Measurements from ENCODE around the gene TAS1R1.
A peak's percentile ranks its signal among the peaks of the same experiment; 100 is the strongest.

Gene TAS1R1

DNA sequence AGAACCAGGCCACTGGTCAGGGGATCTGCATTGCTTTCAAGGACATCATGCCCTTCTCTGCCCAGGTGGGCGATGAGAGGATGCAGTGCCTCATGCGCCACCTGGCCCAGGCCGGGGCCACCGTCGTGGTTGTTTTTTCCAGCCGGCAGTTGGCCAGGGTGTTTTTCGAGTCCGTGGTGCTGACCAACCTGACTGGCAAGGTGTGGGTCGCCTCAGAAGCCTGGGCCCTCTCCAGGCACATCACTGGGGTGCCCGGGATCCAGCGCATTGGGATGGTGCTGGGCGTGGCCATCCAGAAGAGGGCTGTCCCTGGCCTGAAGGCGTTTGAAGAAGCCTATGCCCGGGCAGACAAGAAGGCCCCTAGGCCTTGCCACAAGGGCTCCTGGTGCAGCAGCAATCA, 19.7 kb downstream of the TAS1R1 start:
- no peak for DNase-seq

DNA sequence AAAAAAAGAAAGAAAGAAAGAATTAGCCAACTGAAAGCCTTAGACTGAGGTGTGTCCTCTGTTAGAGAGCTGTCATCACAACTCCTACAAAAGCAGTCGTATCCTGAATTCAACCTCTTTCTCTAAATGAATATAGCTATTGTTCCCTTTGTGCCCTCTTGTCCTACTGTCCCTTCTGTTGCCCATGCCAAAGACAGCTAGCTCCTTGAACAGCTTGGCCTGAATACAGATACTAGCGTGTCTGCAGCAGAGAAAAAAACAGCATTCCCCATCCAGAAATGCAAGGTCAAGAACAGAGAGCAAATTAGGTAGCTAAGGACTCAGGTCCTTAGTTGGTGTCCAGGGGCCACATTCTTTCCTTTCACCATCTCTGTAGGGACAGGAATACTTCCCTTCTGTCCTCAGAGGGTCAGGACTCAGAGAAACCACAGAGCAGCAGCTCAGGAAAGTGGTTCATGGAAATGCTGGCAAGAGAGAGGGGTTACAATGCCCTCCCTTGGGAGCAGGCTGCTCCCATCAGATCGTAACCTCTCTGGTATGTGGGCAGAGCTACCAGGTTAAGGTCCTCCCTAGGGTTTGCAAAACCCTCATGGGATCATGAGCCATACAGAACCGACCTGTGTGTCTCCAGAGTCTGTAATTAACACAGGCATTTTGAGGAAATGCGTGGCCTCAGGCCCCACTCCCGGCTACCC, 22.9 kb downstream of the TAS1R1 start:
- DNase-seq: no peak

DNA sequence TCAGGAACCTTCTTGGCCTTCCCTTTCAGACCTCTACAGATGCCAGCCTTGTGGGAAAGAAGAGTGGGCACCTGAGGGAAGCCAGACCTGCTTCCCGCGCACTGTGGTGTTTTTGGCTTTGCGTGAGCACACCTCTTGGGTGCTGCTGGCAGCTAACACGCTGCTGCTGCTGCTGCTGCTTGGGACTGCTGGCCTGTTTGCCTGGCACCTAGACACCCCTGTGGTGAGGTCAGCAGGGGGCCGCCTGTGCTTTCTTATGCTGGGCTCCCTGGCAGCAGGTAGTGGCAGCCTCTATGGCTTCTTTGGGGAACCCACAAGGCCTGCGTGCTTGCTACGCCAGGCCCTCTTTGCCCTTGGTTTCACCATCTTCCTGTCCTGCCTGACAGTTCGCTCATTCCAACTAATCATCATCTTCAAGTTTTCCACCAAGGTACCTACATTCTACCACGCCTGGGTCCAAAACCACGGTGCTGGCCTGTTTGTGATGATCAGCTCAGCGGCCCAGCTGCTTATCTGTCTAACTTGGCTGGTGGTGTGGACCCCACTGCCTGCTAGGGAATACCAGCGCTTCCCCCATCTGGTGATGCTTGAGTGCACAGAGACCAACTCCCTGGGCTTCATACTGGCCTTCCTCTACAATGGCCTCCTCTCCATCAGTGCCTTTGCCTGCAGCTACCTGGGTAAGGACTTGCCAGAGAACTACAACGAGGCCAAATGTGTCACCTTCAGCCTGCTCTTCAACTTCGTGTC, 23.7 kb downstream of the TAS1R1 start:
- no peak for DNase-seq

GRCh38 chr1:6579374-6580118, 24.4 kb downstream of the TAS1R1 start, which contains the start of gene ZBTB48:
Gene ZBTB48, plus strand, starts transcription at chr1:6579994. Its CDS starts 616 bp downstream, at chr1:6580610.
- peak; percentile 95 for DNase-seq

DNA sequence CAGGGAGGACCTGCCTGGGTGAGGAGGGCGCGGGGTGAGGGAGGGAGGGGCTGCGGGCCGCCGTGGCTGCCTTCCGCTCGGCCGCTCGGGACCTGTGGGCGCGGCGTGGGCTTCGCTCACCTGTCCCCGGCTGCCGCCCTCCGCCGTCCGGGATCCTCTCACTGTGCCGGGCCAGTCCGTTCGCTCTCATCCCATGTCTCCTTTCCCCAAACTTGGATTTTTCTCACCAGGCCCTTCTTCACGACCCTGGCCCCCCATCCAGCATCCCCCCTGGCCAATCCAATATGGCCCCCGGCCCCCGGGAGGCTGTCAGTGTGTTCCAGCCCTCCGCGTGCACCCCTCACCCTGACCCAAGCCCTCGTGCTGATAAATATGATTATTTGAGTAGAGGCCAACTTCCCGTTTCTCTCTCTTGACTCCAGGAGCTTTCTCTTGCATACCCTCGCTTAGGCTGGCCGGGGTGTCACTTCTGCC, 25.0 kb downstream of the TAS1R1 start:
- no peak for DNase-seq

DNA sequence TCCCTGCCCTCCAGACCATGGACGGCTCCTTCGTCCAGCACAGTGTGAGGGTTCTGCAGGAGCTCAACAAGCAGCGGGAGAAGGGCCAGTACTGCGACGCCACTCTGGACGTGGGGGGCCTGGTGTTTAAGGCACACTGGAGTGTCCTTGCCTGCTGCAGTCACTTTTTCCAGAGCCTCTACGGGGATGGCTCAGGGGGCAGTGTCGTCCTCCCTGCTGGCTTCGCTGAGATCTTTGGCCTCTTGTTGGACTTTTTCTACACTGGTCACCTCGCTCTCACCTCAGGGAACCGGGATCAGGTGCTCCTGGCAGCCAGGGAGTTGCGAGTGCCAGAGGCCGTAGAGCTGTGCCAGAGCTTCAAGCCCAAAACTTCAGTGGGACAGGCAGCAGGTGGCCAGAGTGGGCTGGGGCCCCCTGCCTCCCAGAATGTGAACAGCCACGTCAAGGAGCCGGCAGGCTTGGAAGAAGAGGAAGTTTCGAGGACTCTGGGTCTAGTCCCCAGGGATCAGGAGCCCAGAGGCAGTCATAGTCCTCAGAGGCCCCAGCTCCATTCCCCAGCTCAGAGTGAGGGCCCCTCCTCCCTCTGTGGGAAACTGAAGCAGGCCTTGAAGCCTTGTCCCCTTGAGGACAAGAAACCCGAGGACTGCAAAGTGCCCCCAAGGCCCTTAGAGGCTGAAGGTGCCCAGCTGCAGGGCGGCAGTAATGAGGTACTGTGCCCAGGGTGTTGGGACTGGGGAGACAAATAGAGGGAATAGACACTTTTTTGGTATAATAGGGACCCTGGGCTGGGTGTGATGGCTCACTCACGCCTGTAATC, 25.7 kb downstream of the TAS1R1 start:
- no peak for DNase-seq

GRCh38 chr1:6581561-6582305, 26.6 kb downstream of the TAS1R1 start:
- no peak for DNase-seq

- DNase-seq: no peak
Measured at GRCh38 chr1:6582370-6582769, 27.3 kb downstream of the TAS1R1 start.

DNA sequence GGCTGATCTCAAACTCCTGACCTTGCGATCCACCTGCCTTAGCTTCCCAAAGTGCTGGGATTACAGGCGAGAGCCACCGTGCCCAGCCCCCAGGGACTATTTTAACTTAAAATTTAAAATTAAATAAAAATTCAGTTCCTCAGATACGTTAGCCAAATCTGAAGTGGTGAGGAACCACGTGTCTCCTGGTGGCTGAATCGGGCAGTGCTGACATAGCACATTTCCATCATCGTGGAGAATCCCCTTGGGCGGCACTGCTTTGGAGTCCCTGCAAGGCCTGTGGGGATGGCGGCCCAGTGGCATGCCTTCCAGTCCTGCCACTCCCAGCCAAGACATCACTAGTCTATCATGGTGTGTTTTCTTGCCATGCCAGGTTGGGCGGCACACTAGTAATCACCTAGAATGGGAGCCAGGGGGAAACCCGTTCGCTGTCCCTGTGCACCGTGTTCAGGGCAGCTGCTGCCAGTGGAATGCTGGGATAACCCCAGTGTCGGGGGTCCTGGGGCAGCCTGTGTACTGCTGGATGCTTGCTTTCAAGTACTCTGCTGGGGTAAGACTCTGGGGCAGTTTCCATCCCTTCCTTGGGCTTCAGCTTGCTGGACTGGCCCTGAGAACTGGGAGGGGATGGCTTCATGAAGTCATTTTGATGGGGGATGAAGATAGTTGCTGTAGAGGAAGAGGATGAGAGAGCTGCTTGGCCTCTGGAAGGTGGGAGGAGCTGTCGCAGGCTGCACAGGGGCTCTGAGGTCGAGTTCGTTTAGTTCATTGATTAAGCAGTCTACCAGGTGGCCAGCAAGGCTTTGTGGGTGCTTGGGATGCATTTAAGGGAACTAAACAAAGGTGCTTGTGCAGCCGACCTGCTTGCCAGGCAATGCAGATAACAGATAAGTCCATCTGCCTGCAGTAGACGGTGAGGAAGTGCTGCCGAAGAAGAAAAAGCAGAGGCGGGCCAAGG, 29.3 kb downstream of the TAS1R1 start:
- no peak for DNase-seq

- DNase-seq: no peak
Measured at GRCh38 chr1:6585081-6585722, 30.1 kb downstream of the TAS1R1 start.

- DNase-seq: no peak
Measured at GRCh38 chr1:6585841-6586240, 30.7 kb downstream of the TAS1R1 start.

DNA sequence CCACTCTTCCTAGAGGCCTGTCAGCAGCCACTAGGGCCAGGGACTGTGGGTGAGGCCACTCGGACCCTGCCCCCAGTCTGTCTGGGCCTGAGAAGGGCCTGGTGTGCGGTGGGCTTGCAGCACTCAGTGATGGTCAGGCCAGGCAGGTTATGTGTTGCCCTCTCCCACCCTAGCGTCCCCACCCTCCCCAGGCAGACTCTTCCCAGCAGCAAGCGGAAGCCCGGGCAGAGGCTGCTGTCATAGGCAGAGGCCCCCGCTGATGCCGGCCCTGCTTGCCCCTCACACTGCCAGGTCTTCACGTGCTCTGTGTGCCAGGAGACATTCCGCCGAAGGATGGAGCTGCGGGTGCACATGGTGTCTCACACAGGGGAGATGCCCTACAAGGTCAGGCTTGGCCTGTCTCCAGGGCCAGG, 31.3 kb downstream of the TAS1R1 start:
- no peak for DNase-seq

DNA sequence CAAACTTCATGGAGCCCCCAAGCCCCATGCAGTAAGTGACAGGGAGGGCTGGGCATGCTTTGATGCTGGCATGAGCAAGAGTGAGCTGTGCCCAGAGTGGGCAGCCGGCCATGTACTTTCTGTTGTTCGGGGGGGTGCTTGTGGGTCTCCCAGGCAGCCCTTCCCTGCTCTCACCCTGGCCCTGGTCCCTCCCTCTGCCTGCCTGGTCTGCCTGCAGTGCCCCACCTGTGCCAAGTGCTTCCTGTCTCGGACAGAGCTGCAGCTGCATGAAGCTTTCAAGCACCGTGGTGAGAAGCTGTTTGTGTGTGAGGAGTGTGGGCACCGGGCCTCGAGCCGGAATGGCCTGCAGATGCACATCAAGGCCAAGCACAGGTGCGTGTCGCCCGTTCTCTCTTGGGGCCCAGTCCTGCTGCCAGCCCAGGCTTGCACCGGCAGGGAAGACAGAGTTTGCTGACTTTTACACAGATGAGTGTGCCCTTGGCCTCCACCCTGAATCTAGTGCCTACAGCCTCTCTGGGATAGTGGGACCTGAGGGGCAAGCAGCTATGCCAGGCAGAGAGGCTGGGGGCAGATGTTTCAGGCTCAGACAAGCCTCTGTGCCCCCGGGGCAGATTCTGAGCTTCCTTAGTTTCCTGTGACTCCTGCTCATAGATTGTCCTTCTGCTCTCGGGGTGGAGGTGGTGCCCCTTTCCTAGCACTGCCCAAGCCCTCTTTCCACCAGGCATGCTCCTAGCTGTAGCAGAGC, 32.3 kb downstream of the TAS1R1 start:
- DNase-seq: peak; percentile 26

DNA sequence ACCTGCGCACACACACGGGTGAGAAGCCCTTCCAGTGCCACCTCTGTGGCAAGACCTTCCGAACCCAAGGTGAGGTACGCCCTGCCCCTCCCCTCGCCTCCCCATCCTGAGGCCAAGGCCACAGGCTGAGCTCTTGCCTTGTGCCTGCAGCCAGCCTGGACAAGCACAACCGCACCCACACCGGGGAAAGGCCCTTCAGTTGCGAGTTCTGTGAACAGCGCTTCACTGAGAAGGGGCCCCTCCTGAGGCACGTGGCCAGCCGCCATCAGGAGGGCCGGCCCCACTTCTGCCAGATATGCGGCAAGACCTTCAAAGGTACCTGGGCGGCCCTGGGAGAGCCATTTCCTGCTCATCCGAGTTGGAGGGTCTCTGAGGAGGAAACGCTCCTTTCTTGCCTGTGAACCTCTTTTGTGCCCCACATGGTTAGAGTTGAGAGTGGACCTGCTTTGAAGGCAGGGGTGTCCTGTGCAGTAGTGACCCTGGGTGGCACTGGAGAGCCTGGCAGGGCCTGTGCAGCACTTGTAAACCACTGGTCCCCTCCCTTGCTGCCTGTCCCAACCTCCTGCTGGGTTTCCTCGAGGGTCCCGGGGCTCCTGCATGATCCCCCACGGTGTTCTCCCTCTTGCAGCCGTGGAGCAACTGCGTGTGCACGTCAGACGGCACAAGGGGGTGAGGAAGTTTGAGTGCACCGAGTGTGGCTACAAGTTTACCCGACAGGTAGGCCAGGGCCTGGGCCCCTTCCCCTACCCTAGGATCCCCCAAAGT, 33.2 kb downstream of the TAS1R1 start:
- no peak for DNase-seq

GRCh38 chr1:6588893-6589520, 33.9 kb downstream of the TAS1R1 start:
- DNase-seq: no peak

GRCh38 chr1:6590046-6590445, 34.9 kb downstream of the TAS1R1 start:
- no peak for DNase-seq

DNA sequence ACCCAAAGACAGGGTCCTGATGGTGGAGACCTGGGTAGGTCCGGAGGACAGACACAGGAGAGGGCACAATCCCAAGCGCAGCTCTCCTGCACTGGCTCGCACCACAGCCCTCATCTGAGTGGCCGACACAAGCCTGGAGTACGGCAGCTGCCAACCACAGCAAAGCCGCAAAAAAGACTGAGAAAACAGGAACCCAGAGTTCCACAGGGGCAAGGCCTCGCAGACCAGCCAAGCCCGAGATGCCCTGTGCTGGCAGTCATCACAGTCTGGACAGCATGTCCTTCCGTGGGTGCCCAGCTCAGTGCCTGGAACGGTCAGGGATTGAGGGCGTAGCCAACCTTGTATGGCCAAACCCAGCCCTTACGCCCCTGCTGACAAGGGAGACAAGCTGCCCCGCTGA, 36.1 kb downstream of the TAS1R1 start:
- no peak for DNase-seq

- no peak for DNase-seq
Measured at GRCh38 chr1:6591644-6592043, 36.5 kb downstream of the TAS1R1 start.
